H1 (cell line): ENCODE results near the gene SPEN. TPM values are rescaled to one million over a fixed set of nuclear protein-coding genes. Genes with fewer than 3 reads are reported as not detected.

Source experiments
- CTCF ChIA-PET: fragments of 300-600 bp; sonication (Branson Sonifier 250); formaldehyde crosslinking; loops from one replicate; lab custom pipeline; 2021; ENCODE audit not compliant: partially characterized antibody; lab: Charles Lee
- POLR2A ChIA-PET: fragments of 300-600 bp; sonication (Branson Sonifier 250); formaldehyde crosslinking; loops from one replicate; lab custom pipeline; 2021; ENCODE audit warnings: inconsistent platforms; ENCODE audit not compliant: partially characterized antibody; lab: Charles Lee
- DNase-seq, 2 experiments: peaks; one replicate each; pipeline versions ENCODE4 v3.0.0 to v3.0.0-alpha.2; 2010 to 2022; ENCODE audit warnings: low spot score in 2 of 2, low read depth in 1 of 2, mixed read lengths in 1 of 2
- FAIRE-seq: peaks from 2 replicates; lab custom pipeline; 2011; peaks lifted over from hg19 to GRCh38; lab: Jason Lieb, UNC
- H2AFZ ChIP-seq: 2 replicates; pipeline ENCODE4 v1.8.1; 2012; ENCODE audit warnings: low read length, inconsistent platforms
- H2AK5ac ChIP-seq: 2 replicates; pipeline ENCODE4 v1.6.1; 2013; ENCODE audit warnings: low read depth, low read length
- H2BK120ac ChIP-seq: replicated peaks from 2 replicates; pipeline ENCODE3; 2013; ENCODE audit warnings: low read depth, low read length, inconsistent platforms
- H2BK12ac ChIP-seq: 2 replicates; pipeline ENCODE4 v1.6.1; 2013; ENCODE audit warnings: low read depth, low read length
- H2BK15ac ChIP-seq: 2 replicates; pipeline ENCODE4 v1.6.1; 2013; ENCODE audit warnings: low read length
- H2BK20ac ChIP-seq: 2 replicates; pipeline ENCODE4 v1.6.1; 2013; ENCODE audit warnings: low read length
- H2BK5ac ChIP-seq: 2 replicates; pipeline ENCODE4 v1.6.1; 2013; ENCODE audit warnings: low read depth, low read length
- H3K14ac ChIP-seq: 2 replicates; pipeline ENCODE4 v1.6.1; 2013; ENCODE audit warnings: inconsistent platforms; ENCODE audit not compliant: insufficient read length
- H3K18ac ChIP-seq: 2 replicates; pipeline ENCODE4 v1.6.1; 2013; ENCODE audit warnings: low read length; ENCODE audit errors: extremely low read depth
- H3K23ac ChIP-seq: 2 replicates; pipeline ENCODE4 v1.6.1; 2013; ENCODE audit warnings: inconsistent platforms; ENCODE audit not compliant: insufficient read length
- H3K23me2 ChIP-seq: 2 replicates; pipeline ENCODE4 v1.6.1; 2013; ENCODE audit warnings: low read depth, low read length
- H3K27ac ChIP-seq: 2 replicates; pipeline ENCODE4 v1.6.1; 2011; ENCODE audit warnings: low read depth, low read length, inconsistent platforms
- H3K27me3 ChIP-seq, 4 experiments: replicated peaks in 1 of 4; 1 replicate in 1 of 4; 2 replicates in 3 of 4; pipeline versions ENCODE4 v1.6.1 to v1.8.1; 2011 to 2013; ENCODE audit warnings: low read length in 3 of 4, mild to moderate bottlenecking in 3 of 4, inconsistent platforms in 2 of 4, mixed read lengths in 2 of 4, moderate library complexity in 1 of 4; ENCODE audit not compliant: control insufficient read depth in 3 of 4, insufficient read depth in 3 of 4; ENCODE audit errors: extremely low read depth in 1 of 4
- H3K36me3 ChIP-seq, 4 experiments: 2 replicates each; pipeline versions ENCODE4 v1.6.1 to v1.8.1; 2011 to 2013; ENCODE audit warnings: mild to moderate bottlenecking in 4 of 4, low read length in 3 of 4, moderate library complexity in 2 of 4, control low read depth in 1 of 4, inconsistent platforms in 1 of 4; ENCODE audit not compliant: insufficient read depth in 4 of 4, control insufficient read depth in 2 of 4
- H3K4ac ChIP-seq: replicated peaks from 2 replicates; pipeline ENCODE3; 2013; ENCODE audit warnings: low read length, low read depth, mixed read lengths, inconsistent platforms; ENCODE audit not compliant: insufficient read length
- H3K4me1 ChIP-seq, 4 experiments: replicated peaks in 1 of 4; 1 replicate in 1 of 4; 2 replicates in 3 of 4; pipeline versions ENCODE4 v1.6.1 to v1.8.1; 2011 to 2013; ENCODE audit warnings: low read length in 3 of 4, inconsistent platforms in 2 of 4, mixed read lengths in 1 of 4; ENCODE audit not compliant: insufficient read depth in 4 of 4, control insufficient read depth in 3 of 4
- H3K4me2 ChIP-seq, 2 experiments: 2 replicates each; pipeline versions ENCODE4 v1.6.1 to v1.8.1; 2011 to 2013; ENCODE audit warnings: low read depth in 2 of 2, low read length in 2 of 2, control low read depth in 1 of 2, inconsistent platforms in 1 of 2, mild to moderate bottlenecking in 1 of 2; ENCODE audit not compliant: insufficient read depth in 1 of 2
- H3K4me3 ChIP-seq, 4 experiments: fragments of 200-600, 300-600 bp in 1 of 4; sonication (generic), shearing (Covaris generic), sonication (Bioruptor Twin) in 1 of 4; 2 replicates each; pipeline versions ENCODE4 v1.5.1 to v1.8.1; 2011 to 2016; ENCODE audit warnings: low read length in 4 of 4, low read depth in 3 of 4, control low read depth in 2 of 4, inconsistent platforms in 2 of 4, mild to moderate bottlenecking in 2 of 4, mixed read lengths in 1 of 4, moderate library complexity in 1 of 4; ENCODE audit not compliant: insufficient read depth in 2 of 4; ENCODE audit errors: extremely low read depth in 1 of 4
- H3K56ac ChIP-seq: replicated peaks from 2 replicates; pipeline ENCODE3; 2013; ENCODE audit warnings: low read depth, mild to moderate bottlenecking, mixed read lengths, low read length, inconsistent platforms; ENCODE audit not compliant: insufficient read length
- H3K79me1 ChIP-seq: 2 replicates; pipeline ENCODE4 v1.6.1; 2013; ENCODE audit warnings: low read depth, low read length, control low read depth
- H3K79me2 ChIP-seq, 2 experiments: 2 replicates each; pipeline versions ENCODE4 v1.6.1 to v1.8.1; 2012 to 2013; ENCODE audit warnings: low read length in 2 of 2, mild to moderate bottlenecking in 2 of 2, inconsistent platforms in 1 of 2; ENCODE audit not compliant: insufficient read depth in 2 of 2, control insufficient read depth in 1 of 2
- H3K9ac ChIP-seq, 4 experiments: replicated peaks in 1 of 4; 1 replicate in 1 of 4; 2 replicates in 3 of 4; pipeline versions ENCODE4 v1.6.1 to v1.8.1; 2011 to 2013; ENCODE audit warnings: low read depth in 3 of 4, low read length in 3 of 4, control low read depth in 2 of 4, mild to moderate bottlenecking in 2 of 4, moderate library complexity in 2 of 4, inconsistent platforms in 1 of 4; ENCODE audit errors: extremely low read depth in 1 of 4
- H3K9me3 ChIP-seq, 2 experiments: 2 replicates each; pipeline versions ENCODE4 v1.6.1 to v1.8.1; 2012 to 2013; ENCODE audit warnings: mild to moderate bottlenecking in 2 of 2, moderate library complexity in 2 of 2, control low read depth in 1 of 2, inconsistent platforms in 1 of 2, low read depth in 1 of 2, low read length in 1 of 2, mixed read lengths in 1 of 2; ENCODE audit not compliant: insufficient read depth in 2 of 2
- H4K20me1 ChIP-seq, 2 experiments: replicated peaks in 1 of 2; 2 replicates each; pipeline versions ENCODE3 to v1.8.1; 2011 to 2013; ENCODE audit warnings: inconsistent platforms in 2 of 2, low read length in 2 of 2, mild to moderate bottlenecking in 1 of 2; ENCODE audit not compliant: insufficient read depth in 2 of 2, control insufficient read depth in 1 of 2
- H4K5ac ChIP-seq: 2 replicates; pipeline ENCODE4 v1.6.1; 2013; ENCODE audit warnings: low read length, low read depth, mixed read lengths, inconsistent platforms; ENCODE audit not compliant: insufficient read length
- H4K8ac ChIP-seq: 2 replicates; pipeline ENCODE4 v1.8.0; 2013; ENCODE audit warnings: mild to moderate bottlenecking, moderate library complexity, low read length, inconsistent platforms; ENCODE audit not compliant: insufficient read depth; ENCODE audit errors: extremely low read depth
- H4K91ac ChIP-seq: replicated peaks from 2 replicates; pipeline ENCODE3; 2013; ENCODE audit warnings: low read length, mixed read lengths, inconsistent platforms; ENCODE audit not compliant: insufficient read length
- EP300 ChIP-seq, 2 experiments: IDR thresholded peaks; 1 replicate in 1 of 2; 2 replicates in 1 of 2; pipeline ENCODE4 v1.6.1; 2011 to 2012; ENCODE audit warnings: low read depth in 2 of 2, low read length in 2 of 2, mild to moderate bottlenecking in 2 of 2, borderline replicate concordance in 1 of 2, inconsistent platforms in 1 of 2, moderate library complexity in 1 of 2
- HDAC6 ChIP-seq: IDR thresholded peaks from one replicate; pipeline ENCODE4 v1.7.1; 2012; ENCODE audit warnings: low read depth, mild to moderate bottlenecking, inconsistent platforms, low read length, moderate library complexity
- KDM1A ChIP-seq: fragments of 200-600, 300-600 bp; sonication (generic); IDR thresholded peaks from 2 replicates; pipeline ENCODE4 v1.7.1; 2016; ENCODE audit warnings: mild to moderate bottlenecking, low read length, borderline replicate concordance
- NANOG ChIP-seq: IDR thresholded peaks from 2 replicates; pipeline ENCODE4 v1.6.1; 2011; ENCODE audit warnings: low read length, low read depth, mild to moderate bottlenecking, inconsistent platforms; ENCODE audit not compliant: insufficient read depth, poor library complexity, severe bottlenecking
- POLR2AphosphoS5 ChIP-seq: IDR thresholded peaks from 2 replicates; pipeline ENCODE4 v1.6.1; 2011; ENCODE audit warnings: low read depth, low read length
- RBBP5 ChIP-seq: IDR thresholded peaks from 2 replicates; pipeline ENCODE4 v1.7.1; 2012; ENCODE audit warnings: low read depth, mild to moderate bottlenecking, inconsistent platforms, low read length, moderate library complexity, borderline replicate concordance
- SIRT6 ChIP-seq: IDR thresholded peaks from one replicate; pipeline ENCODE4 v1.7.1; 2012; ENCODE audit warnings: low read length, inconsistent platforms
- TAF1 ChIP-seq: IDR thresholded peaks from 2 replicates; pipeline ENCODE4 v1.6.1; 2011; ENCODE audit warnings: mild to moderate bottlenecking, low read depth, low read length
- ZNF274 ChIP-seq: IDR thresholded peaks from 2 replicates; pipeline ENCODE4 v1.7.0; 2012; ENCODE audit warnings: low read length, borderline replicate concordance; ENCODE audit errors: extremely low read depth
- WGBS, 2 experiments: shearing (Covaris generic) in 1 of 2; methylation state at CpG; one replicate each; pipeline versions ENCODE4 v1.1.6 to v1.1.7; 2013 to 2015; ENCODE audit warnings: low lambda C conversion rate in 2 of 2, mixed read lengths in 2 of 2, inconsistent platforms in 1 of 2, low coverage in 1 of 2, missing lambda C conversion rate in 1 of 2; ENCODE audit not compliant: insufficient replicate concordance in 2 of 2, insufficient coverage in 1 of 2, insufficient read length in 1 of 2; ENCODE audit errors: extremely low coverage in 1 of 2, missing lambda C conversion rate in 1 of 2; 5-methylcytosine and 5-hydroxymethylcytosine counted together
- polyA plus RNA-seq, 7 experiments: library from polyadenylated mRNA; depleted of rRNA in 3 of 7; stranded (reverse) in 5 of 7; unstranded in 2 of 7; fragments of >200 nt in 5 of 7; fragments of 200-250 nt in 2 of 7; gene quantifications; 1 replicate in 5 of 7; 2 replicates in 1 of 7; 4 replicates in 1 of 7; pipeline versions ENCODE4 v1.2.1 to v1.2.3, GENCODE V29; 2011 to 2013; ENCODE audit warnings: missing spikeins in 2 of 7, mixed read lengths in 2 of 7
- total RNA-seq: library from RNA; stranded (reverse); fragmentation: NEBNext Ultra II Directional; extraction: Animal tissue kit (Norgen Biotek cat#: 25700); gene quantifications from 2 replicates; pipeline ENCODE4 v1.2.1, GENCODE V29; 2021
- TF ChIP-seq, protein P1 (sequence below): IDR thresholded peaks from 2 replicates; pipeline ENCODE4 v1.6.1; 2012; ENCODE audit warnings: inconsistent platforms
- TF ChIP-seq, protein P2 (sequence below): IDR thresholded peaks from 2 replicates; pipeline ENCODE4 v1.6.1; 2012; ENCODE audit warnings: inconsistent platforms

The SPEN gene
- total and polyA plus RNA-seq, 2 of the 8 experiments (the other 6 are each of a cell fraction or from before 2014, with no cell fraction given): 12.5 to 52.1 TPM

DNA sequence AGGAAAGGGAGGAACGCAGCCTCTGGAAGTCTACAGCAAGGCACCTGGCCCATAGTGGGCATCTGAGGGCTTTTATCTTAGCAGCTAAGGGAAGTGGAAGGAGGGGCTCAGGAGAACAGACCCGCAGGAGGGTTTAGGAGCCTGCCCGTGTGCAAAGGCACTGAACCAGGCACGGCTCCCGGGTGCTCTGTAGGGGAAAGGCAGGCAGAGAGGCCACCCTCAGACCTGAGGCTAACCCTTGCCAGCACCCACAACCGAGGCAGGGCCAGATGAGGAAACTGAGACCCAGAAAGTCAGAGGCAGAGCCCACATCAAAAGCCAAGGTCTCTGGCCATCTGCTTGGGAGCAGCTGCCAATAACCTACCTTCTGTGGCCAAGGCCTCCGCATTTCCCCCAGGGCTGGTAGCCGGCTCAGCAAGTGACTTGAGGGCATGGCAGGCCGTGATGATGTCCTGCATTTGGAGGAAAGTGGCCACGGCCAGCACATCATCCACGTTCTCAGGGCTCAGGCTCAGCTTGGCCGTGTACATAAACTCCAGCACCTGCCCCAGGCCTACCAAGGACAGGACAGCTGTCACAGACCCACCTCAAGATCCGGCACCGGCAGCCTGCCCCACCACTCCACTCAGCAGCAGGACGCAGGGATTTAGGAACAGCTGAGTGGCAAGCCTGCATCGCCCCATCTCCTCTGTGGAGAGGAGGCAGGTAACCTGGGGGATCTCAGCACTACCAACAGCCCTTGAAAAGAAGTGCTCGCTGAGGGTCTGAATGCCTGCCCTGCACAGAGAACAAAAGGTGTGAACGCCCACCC, 99.3 kb downstream of the SPEN start:
- Histone ChIP-seq H3K9me3 (no peaks in the 10 kb centered on the region), H3K27ac (no peak overlapping the region), H3K4me3 (no peak overlapping the region), H3K14ac (no peak overlapping the region), H2AFZ (no peak overlapping the region), H3K4me1 (peaks cover 4 to 25% (median 17%) of the 10 kb centered on the region in 4 experiments), H2BK15ac (no peak overlapping the region), H3K36me3 (peaks cover 0 to 22% (median 18%) of the 10 kb centered on the region in 4 experiments; a peak in 7 of 8 replicates), H2BK12ac (no peak overlapping the region), H3K23ac (no peak overlapping the region), H3K23me2 (no peaks in the 10 kb centered on the region), H4K20me1 (peaks cover 0 to 20% of the 10 kb centered on the region in 2 experiments), H4K5ac (no peak overlapping the region), H4K91ac (no peak overlapping the region), H3K27me3 (no peaks in the 10 kb centered on the region), H3K79me2 (no peaks in the 10 kb centered on the region), H3K56ac (no peak overlapping the region), H3K4me2 (no peak overlapping the region), H3K9ac (no peak overlapping the region), H3K18ac (no peak overlapping the region), H2BK20ac (no peak overlapping the region), H3K4ac (no peak overlapping the region), H2BK5ac (no peak overlapping the region), H2BK120ac (no peak overlapping the region), H2AK5ac (no peak overlapping the region), H4K8ac (no peak overlapping the region), H3K79me1 (peaks cover 5% of the 10 kb centered on the region; the same call in 1 of the 2 replicates)
- POLR2A ChIA-PET: no interaction called here
- WGBS, 2 experiments: 91% methylated on average over 18 of the region's 18 CpGs; no CpG with 5 or more reads in 1 of the 2 experiments
- no peak for DNase-seq
- CTCF ChIA-PET: interaction anchor here (1.2 to 1.9 kb wide), 2 partner anchors 85 to 155 kb away, joined by 3 to 5 read pairs; no protein-coding TSS in a partner anchor
- no peak for FAIRE-seq
- TF ChIP-seq RBBP5: no peak
- no peak for TF ChIP-seq EP300 (IDR thresholded peaks at IDR 0.05; ENCODE audit: borderline replicate concordance in 1 of 2, low read depth in 2 of 2, low read length in 2 of 2)
- no peak for TF ChIP-seq TAF1
- TF ChIP-seq POLR2AphosphoS5: no peak
- no peak for TF ChIP-seq KDM1A
- TF ChIP-seq HDAC6: no peak
- no peak for TF ChIP-seq ZNF274
- TF ChIP-seq, protein P1, sequence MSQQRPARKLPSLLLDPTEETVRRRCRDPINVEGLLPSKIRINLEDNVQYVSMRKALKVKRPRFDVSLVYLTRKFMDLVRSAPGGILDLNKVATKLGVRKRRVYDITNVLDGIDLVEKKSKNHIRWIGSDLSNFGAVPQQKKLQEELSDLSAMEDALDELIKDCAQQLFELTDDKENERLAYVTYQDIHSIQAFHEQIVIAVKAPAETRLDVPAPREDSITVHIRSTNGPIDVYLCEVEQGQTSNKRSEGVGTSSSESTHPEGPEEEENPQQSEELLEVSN: no peak
- TF ChIP-seq SIRT6: no peak
- TF ChIP-seq NANOG: no peak
- TF ChIP-seq, protein P2, sequence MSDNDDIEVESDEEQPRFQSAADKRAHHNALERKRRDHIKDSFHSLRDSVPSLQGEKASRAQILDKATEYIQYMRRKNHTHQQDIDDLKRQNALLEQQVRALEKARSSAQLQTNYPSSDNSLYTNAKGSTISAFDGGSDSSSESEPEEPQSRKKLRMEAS: no peak
